HepG2 (cell line): ENCODE results near the gene GLRX5. TPM values are rescaled to one million over a fixed set of nuclear protein-coding genes. Genes with fewer than 3 reads are reported as not detected.
A peak's percentile ranks its signal among the peaks of the same experiment; 100 is the strongest.

Experiments
- ATAC-seq: fragments of 200-7000 bp; cut with Tn5 transposase; 3 replicates; pipeline ENCODE4 v1.9.1; 2020; ENCODE audit warnings: mild to moderate bottlenecking, moderate library complexity
- BruUV-seq: library from RNA; stranded (reverse); fragments of 400-500 nt; replicated peaks from 2 replicates; lab custom pipeline; 2021; lab: Mats Ljungman, UMichigan
- CTCF ChIA-PET: fragments of 300-600 bp; formaldehyde crosslinking; extraction: SDS; loops from one replicate; lab custom pipeline; 2021; ENCODE audit warnings: low total read pairs, inconsistent platforms, low intra/inter-chr PET ratio; lab: Yijun Ruan, JAX
- POLR2A ChIA-PET: fragments of 350-600 bp; sonication (Branson Sonifier 250); formaldehyde crosslinking; loops from one replicate; lab custom pipeline; 2020; ENCODE audit warnings: antibody characterized with exemption, inconsistent platforms; lab: Yijun Ruan, JAX
- DNase-seq: peaks from one replicate; pipeline ENCODE4 v3.0.0-alpha.2; 2015; ENCODE audit warnings: low spot score
- FAIRE-seq: peaks from 3 replicates; lab custom pipeline; 2011; peaks lifted over from hg19 to GRCh38; lab: Jason Lieb, UNC
- H2AFZ ChIP-seq: one replicate; pipeline ENCODE4 v1.6.1; 2011; ENCODE audit warnings: low read length, inconsistent platforms
- H3K27ac ChIP-seq: fragments of 300-600 bp; 3 replicates; pipeline ENCODE4 v1.8.0; 2011; ENCODE audit warnings: mixed run types, mild to moderate bottlenecking, mixed read lengths, low read length, inconsistent platforms; ENCODE audit not compliant: insufficient read depth; ENCODE audit errors: extremely low read length
- H3K27me3 ChIP-seq, 2 experiments: fragments of 200-600 bp in 1 of 2; 2 replicates in 1 of 2; 3 replicates in 1 of 2; pipeline versions ENCODE4 v1.6.0 to v1.8.0; 2011; ENCODE audit warnings: low read length in 2 of 2, mild to moderate bottlenecking in 2 of 2, moderate library complexity in 2 of 2, inconsistent platforms in 1 of 2; ENCODE audit not compliant: insufficient read depth in 2 of 2, control insufficient read depth in 1 of 2
- H3K36me3 ChIP-seq, 2 experiments: fragments of 200-600 bp in 1 of 2; replicated peaks in 1 of 2; 2 replicates in 1 of 2; 3 replicates in 1 of 2; pipeline versions ENCODE4 v1.5.1 to v1.8.0; 2011; ENCODE audit warnings: low read length in 2 of 2, inconsistent platforms in 1 of 2; ENCODE audit not compliant: insufficient read depth in 2 of 2, control insufficient read depth in 1 of 2
- H3K4me1 ChIP-seq: 2 replicates; pipeline ENCODE4 v1.5.1; 2012; ENCODE audit warnings: low read length, inconsistent platforms; ENCODE audit not compliant: insufficient read depth
- H3K4me2 ChIP-seq: 2 replicates; pipeline ENCODE4 v1.6.0; 2011; ENCODE audit warnings: low read depth, low read length, inconsistent platforms
- H3K4me3 ChIP-seq, 3 experiments: fragments of 200-600 bp in 1 of 3; sonication (generic), shearing (Covaris generic) in 1 of 3; replicated peaks in 1 of 3; 2 replicates each; pipeline ENCODE4 v1.5.1; 2011 to 2016; ENCODE audit warnings: low read length in 3 of 3, inconsistent platforms in 2 of 3, low read depth in 2 of 3, mild to moderate bottlenecking in 2 of 3, control low read depth in 1 of 3, mixed read lengths in 1 of 3; ENCODE audit not compliant: insufficient read depth in 1 of 3
- H3K79me2 ChIP-seq: one replicate; pipeline ENCODE4 v1.6.1; 2011; ENCODE audit warnings: low read length, inconsistent platforms; ENCODE audit not compliant: insufficient read depth
- H3K9ac ChIP-seq: 2 replicates; pipeline ENCODE4 v1.6.0; 2011; ENCODE audit warnings: mild to moderate bottlenecking, low read depth, low read length, inconsistent platforms; ENCODE audit not compliant: insufficient read depth
- H3K9me3 ChIP-seq: 2 replicates; pipeline ENCODE4 v1.5.1; 2012; ENCODE audit warnings: mild to moderate bottlenecking, low read length
- H4K20me1 ChIP-seq: 2 replicates; pipeline ENCODE4 v1.6.0; 2011; ENCODE audit warnings: inconsistent platforms, mild to moderate bottlenecking, low read length, moderate library complexity; ENCODE audit not compliant: insufficient read depth
- HMGA1 ChIP-seq: sonication (generic); formaldehyde crosslinking; conservative IDR thresholded peaks from 2 replicates; pipeline ENCODE4 v1.4.0; 2020; ENCODE audit warnings: missing genetic modification reagents
- MXD4 ChIP-seq: IDR thresholded peaks from 2 replicates; pipeline ENCODE4 v1.6.1; 2016; ENCODE audit warnings: mild to moderate bottlenecking, missing biosample characterization, missing genetic modification reagents
- NAIF1 ChIP-seq: sonication (generic); formaldehyde crosslinking; IDR thresholded peaks from 2 replicates; pipeline ENCODE4 v1.5.0; 2020; ENCODE audit warnings: mild to moderate bottlenecking, missing genetic modification reagents, borderline replicate concordance
- PAF1 ChIP-seq: IDR thresholded peaks from 2 replicates; pipeline ENCODE4 v1.6.1; 2016; ENCODE audit warnings: missing genetic modification reagents, missing compliant biosample characterization
- POLR2A ChIP-seq, 2 experiments: IDR thresholded peaks; 2 replicates each; pipeline ENCODE4 v1.6.1; 2011; ENCODE audit warnings: low read depth in 2 of 2, low read length in 2 of 2, mild to moderate bottlenecking in 1 of 2, moderate library complexity in 1 of 2; ENCODE audit not compliant: insufficient read depth in 1 of 2
- POLR2G ChIP-seq: fragments of 200-400 bp; formaldehyde crosslinking; IDR thresholded peaks from 2 replicates; pipeline ENCODE4 v1.6.1; 2018; ENCODE audit warnings: mild to moderate bottlenecking, low read depth, low read length, moderate library complexity
- SIX4 ChIP-seq: sonication (generic); formaldehyde crosslinking; IDR thresholded peaks from 2 replicates; pipeline ENCODE4 v1.4.0; 2020; ENCODE audit warnings: missing genetic modification reagents
- SPEN ChIP-seq: sonication (generic); formaldehyde crosslinking; IDR thresholded peaks from 2 replicates; pipeline ENCODE4 v1.5.1; 2020; ENCODE audit warnings: low read depth, mild to moderate bottlenecking, missing genetic modification reagents
- ZBTB21 ChIP-seq: sonication (generic); formaldehyde crosslinking; IDR thresholded peaks from 2 replicates; pipeline ENCODE4 v1.4.0; 2020; ENCODE audit warnings: missing genetic modification reagents
- ZC3H4 ChIP-seq: sonication (generic); formaldehyde crosslinking; IDR thresholded peaks from 2 replicates; pipeline ENCODE4 v1.4.0; 2020; ENCODE audit warnings: missing genetic modification reagents, borderline replicate concordance
- ZFP36 ChIP-seq: fragments of 150-350 bp; IDR thresholded peaks from 2 replicates; pipeline ENCODE4 v1.6.1; 2018; ENCODE audit warnings: borderline replicate concordance, low read length, low read depth; ENCODE audit not compliant: partially characterized antibody
- ZKSCAN1 ChIP-seq: fragments of 150-350 bp; IDR thresholded peaks from 2 replicates; pipeline ENCODE4 v1.6.1; 2014; ENCODE audit warnings: low read length
- ZMAT5 ChIP-seq: sonication (generic); formaldehyde crosslinking; IDR thresholded peaks from 2 replicates; pipeline ENCODE4 v1.5.0; 2020; ENCODE audit warnings: mild to moderate bottlenecking, low read depth, missing genetic modification reagents, borderline replicate concordance
- ZNF382 ChIP-seq: sonication (generic); formaldehyde crosslinking; IDR thresholded peaks from 2 replicates; pipeline ENCODE4 v1.5.0; 2020; ENCODE audit warnings: missing genetic modification reagents, mild to moderate bottlenecking, borderline replicate concordance
- ZNF564 ChIP-seq: sonication (generic); formaldehyde crosslinking; IDR thresholded peaks from 2 replicates; pipeline ENCODE4 v1.8.1; 2023; ENCODE audit warnings: mild to moderate bottlenecking, missing genetic modification reagents
- ZNF883 ChIP-seq: sonication (generic); formaldehyde crosslinking; IDR thresholded peaks from 2 replicates; pipeline ENCODE4 v1.5.1; 2020; ENCODE audit warnings: mild to moderate bottlenecking, missing genetic modification reagents; ENCODE audit errors: not compliant biosample characterization
- WGBS: methylation state at CpG from one replicate; pipeline ENCODE4 v1.1.6; 2017; ENCODE audit warnings: low lambda C conversion rate; 5-methylcytosine and 5-hydroxymethylcytosine counted together
- in situ Hi-C: cut with HindIII; loops from 2 replicates; pipeline ENCODE4 v1.10.0; 2017; ENCODE audit warnings: low pct_unique_long_range_greater_than_20kb; ENCODE audit not compliant: extremely low pct_ligation_motif_present
- intact Hi-C: fragments of 100-400 bp; cut with micrococcal nuclease; formaldehyde crosslinking; loops from one replicate; pipeline ENCODE4 v1.10.0; 2022; ENCODE audit not compliant: unreplicated experiment
- polyA plus RNA-seq, 8 experiments: library from polyadenylated mRNA; depleted of rRNA in 3 of 8; stranded (reverse) in 7 of 8; unstranded in 1 of 8; fragments of >200 nt; fragmentation: Illumina TruSeq in 4 of 8; extraction: Trizol in 4 of 8; gene quantifications; 2 replicates each; pipeline versions ENCODE4 v1.2.1 to v1.2.3, GENCODE V29; 2011 to 2016; ENCODE audit warnings: low read depth in 4 of 8, missing spikeins in 1 of 8, mixed read lengths in 1 of 8; ENCODE audit not compliant: insufficient read depth in 1 of 8
- total RNA-seq, 5 experiments: library from RNA; depleted of rRNA; stranded (reverse); fragments of >200 nt; fragmentation: Illumina TruSeq; extraction: Trizol; gene quantifications; 2 replicates each; pipeline ENCODE4 v1.2.3, GENCODE V29; 2016; ENCODE audit warnings: low read depth in 1 of 5
- TF ChIP-seq, protein P1 (sequence below): IDR thresholded peaks from 2 replicates; pipeline ENCODE4 v1.6.1; 2016
- TF ChIP-seq, protein P2 (sequence below): IDR thresholded peaks from 2 replicates; pipeline ENCODE4 v1.6.1; 2012; ENCODE audit warnings: inconsistent platforms

Gene GLRX5
- total and polyA plus RNA-seq, 2 of the 13 experiments (the other 11 are each of a cell fraction or from before 2014, with no cell fraction given) = 122 to 146 TPM

GRCh38 chr14:95526483-95527386 is 8.1 kb upstream of the GLRX5 start:
- TF ChIP-seq POLR2A (IDR thresholded peaks at IDR 0.05; ENCODE audit: insufficient read depth in 1 of 2, low read depth in 2 of 2, low read length in 2 of 2) = 0 out of 4 replicates have a peak, but pooled peaks of 1 of the 2 experiments have one; percentile 24
- TF ChIP-seq ZNF883 (CRISPR knock-in tag) = no peak
- TF ChIP-seq ZC3H4 = no peak
- TF ChIP-seq ZKSCAN1 = 0 out of 2 replicates have a peak, but pooled peaks have one; percentile 13
- TF ChIP-seq, protein P1, sequence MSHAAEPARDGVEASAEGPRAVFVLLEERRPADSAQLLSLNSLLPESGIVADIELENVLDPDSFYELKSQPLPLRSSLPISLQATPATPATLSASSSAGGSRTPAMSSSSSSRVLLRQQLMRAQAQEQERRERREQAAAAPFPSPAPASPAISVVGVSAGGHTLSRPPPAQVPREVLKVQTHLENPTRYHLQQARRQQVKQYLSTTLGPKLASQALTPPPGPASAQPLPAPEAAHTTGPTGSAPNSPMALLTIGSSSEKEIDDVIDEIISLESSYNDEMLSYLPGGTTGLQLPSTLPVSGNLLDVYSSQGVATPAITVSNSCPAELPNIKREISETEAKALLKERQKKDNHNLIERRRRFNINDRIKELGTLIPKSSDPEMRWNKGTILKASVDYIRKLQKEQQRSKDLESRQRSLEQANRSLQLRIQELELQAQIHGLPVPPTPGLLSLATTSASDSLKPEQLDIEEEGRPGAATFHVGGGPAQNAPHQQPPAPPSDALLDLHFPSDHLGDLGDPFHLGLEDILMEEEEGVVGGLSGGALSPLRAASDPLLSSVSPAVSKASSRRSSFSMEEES (CRISPR knock-in tag) = no peak
- TF ChIP-seq ZNF564 = no peak
- TF ChIP-seq ZBTB21 (CRISPR knock-in tag) = no peak
- TF ChIP-seq SPEN (CRISPR knock-in tag) = no peak
- no peak for TF ChIP-seq NAIF1 (CRISPR knock-in tag)
- no peak for TF ChIP-seq HMGA1 (CRISPR knock-in tag)
- TF ChIP-seq ZFP36 = no peak
- TF ChIP-seq ZMAT5 (CRISPR knock-in tag) = no peak
- 0 out of 2 replicates have a peak, but pooled peaks have one; percentile 25 for TF ChIP-seq POLR2G
- TF ChIP-seq SIX4 (CRISPR knock-in tag) = no peak
- TF ChIP-seq, protein P2, sequence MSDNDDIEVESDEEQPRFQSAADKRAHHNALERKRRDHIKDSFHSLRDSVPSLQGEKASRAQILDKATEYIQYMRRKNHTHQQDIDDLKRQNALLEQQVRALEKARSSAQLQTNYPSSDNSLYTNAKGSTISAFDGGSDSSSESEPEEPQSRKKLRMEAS = no peak
- TF ChIP-seq MXD4 (CRISPR knock-in tag) = no peak
- no peak for TF ChIP-seq PAF1 (CRISPR knock-in tag)
- no peak for TF ChIP-seq ZNF382 (CRISPR knock-in tag)
- no peaks in the 10 kb centered on the region for H3K27me3 ChIP-seq
- 65% methylated on average over 9 of the region's 9 CpGs for WGBS
- DNase-seq = peak; percentile 46
- H3K9me3 ChIP-seq = no peaks in the 10 kb centered on the region
- H3K4me2 ChIP-seq = 0 out of 2 replicates have a peak overlapping the region, but pooled peaks have one; percentile 1
- H4K20me1 ChIP-seq = no peaks in the 10 kb centered on the region; the same call in 1 of the 2 replicates
- ChIA-PET POLR2A (interaction anchor here (0.6 to 6.2 kb wide), 8 partner anchors 9 to 82 kb away, joined by 3 to 129 read pairs (median 56); partner anchors contain the start of genes GLRX5 and SYNE3), CTCF (interaction anchor here (2.7 kb wide), 1 partner anchor 84 kb away, joined by 18 read pairs; no protein-coding TSS in a partner anchor)
- FAIRE-seq = peak; percentile 62
- peak overlapping the region; percentile 99 for H3K27ac ChIP-seq
- peaks cover 92% of the 10 kb centered on the region for H3K4me1 ChIP-seq
- no peak overlapping the region for H2AFZ ChIP-seq
- H3K79me2 ChIP-seq = peaks cover 51% of the 10 kb centered on the region
- no peak for ATAC-seq
- H3K36me3 ChIP-seq = peaks cover 0 to 5% of the 10 kb centered on the region in 2 experiments; a peak in 1 of 5 replicates
- peak overlapping the region; percentile 30 for H3K9ac ChIP-seq
- in situ Hi-C loops (no loop called here), intact Hi-C loops (loop anchor here (1.0 kb wide), 1 partner anchor 84 kb away; no protein-coding TSS in a partner anchor)
- no TSS peak for BruUV-seq
- no peak overlapping the region for H3K4me3 ChIP-seq
